Adrenal gland (tissue), 12 donors: ENCODE data around the gene SPINT1. TPM values are rescaled to one million over a fixed set of nuclear protein-coding genes. Genes with fewer than 3 reads are reported as not detected.

Source experiments
- DNase-seq, 7 donors: peaks; one replicate each; pipeline ENCODE4 v3.0.0-alpha.2; 2019 to 2020
- H3K27ac ChIP-seq, 5 donors: fragments of 200-600 bp; sonication (generic) in 4 of 5; 1 replicate in 3 of 5; 2 replicates in 2 of 5; pipeline versions ENCODE4 v1.5.1 to v1.8.0; 2016 to 2020; ENCODE audit warnings: mild to moderate bottlenecking in 1 of 5
- H3K27me3 ChIP-seq: fragments of 200-600 bp; 2 replicates; pipeline ENCODE4 v1.8.0; 2021
- H3K36me3 ChIP-seq, 2 donors: fragments of 200-600 bp; replicated peaks in 1 of 2; 1 replicate in 1 of 2; 2 replicates in 1 of 2; pipeline versions ENCODE4 v1.5.1 to v1.8.0; 2018 to 2022
- H3K4me1 ChIP-seq, 2 donors: fragments of 200-600 bp; replicated peaks in 1 of 2; 1 replicate in 1 of 2; 2 replicates in 1 of 2; pipeline versions ENCODE4 v1.5.1 to v1.8.0; 2018 to 2021
- H3K4me3 ChIP-seq, 4 donors: fragments of 200-600 bp; sonication (generic) in 3 of 4; one replicate each; pipeline ENCODE4 v1.5.1; 2016 to 2018
- H3K9me3 ChIP-seq, 3 donors: fragments of 200-600 bp; sonication (generic) in 1 of 3; replicated peaks in 1 of 3; 1 replicate in 2 of 3; 2 replicates in 1 of 3; pipeline versions ENCODE4 v1.5.1 to v1.8.0; 2016 to 2021
- POLR2A ChIP-seq, 2 donors: fragments of 450-650 bp; IDR thresholded peaks; one replicate each; pipeline ENCODE4 v1.6.1; 2017; ENCODE audit warnings: antibody characterized with exemption in 2 of 2, mild to moderate bottlenecking in 2 of 2, moderate library complexity in 1 of 2
- WGBS, 4 donors: extraction: QIAGEN DNeasy Blood & Tissue Kit in 2 of 4; methylation state at CpG; one replicate each; pipeline versions ENCODE4 v1.1.5 to v1.1.7; 2013 to 2017; 5-methylcytosine and 5-hydroxymethylcytosine counted together
- intact Hi-C, 2 donors: fragments of 100-400 bp; cut with DNase I; formaldehyde crosslinking; loops; one replicate each; pipeline versions ENCODE4 v1.14.1 to v1.15.0; 2022 to 2023
- polyA plus RNA-seq, 3 donors: library from polyadenylated mRNA; stranded (reverse); fragments of 200-250 nt in 2 of 3; fragments of 350-450 nt in 1 of 3; fragmentation: Illumina TruSeq in 1 of 3; extraction: RNeasy Lipid Tissue Mini Kit (QIAGEN cat#74804) in 1 of 3; gene quantifications; one replicate each; pipeline ENCODE4 v1.2.3, GENCODE V29; 2013 to 2014
- total RNA-seq, 9 donors: library from RNA; depleted of rRNA in 4 of 9; stranded (reverse); fragments of >200 nt in 4 of 9; fragments of 120-200 nt in 1 of 9; fragmentation: NEBNext Ultra II Directional in 1 of 9; extraction: Animal tissue kit (Norgen Biotek cat#: 25700) in 1 of 9; gene quantifications; one replicate each; pipeline versions ENCODE4 v1.1.0 to v1.2.4, GENCODE V29; 2013 to 2023
- TF ChIP-seq, protein P1 (sequence below), 6 experiments: fragments of 450-650 bp in 4 of 6; fragments of 200-600 bp in 2 of 6; sonication (generic) in 1 of 6; IDR thresholded peaks; 1 replicate in 5 of 6; 2 replicates in 1 of 6; pipeline versions ENCODE4 v1.5.1 to v1.8.0; 2016 to 2021; ENCODE audit warnings: antibody characterized with exemption in 6 of 6, mild to moderate bottlenecking in 2 of 6, moderate library complexity in 1 of 6
- donor health status: healthy with polysubstance abuse.
- donor health status: Bipolar disorder and iron deficiency.
- donor health status: DM: yes; HTN: yes; CAD: no.
- donor health status: DM: no; HTN: no; CAD: no.
- donor health status: DM: no; HTN: no; CAD: no.
- donor health status: DM: yes; HTN: yes; CAD: no.

Gene SPINT1
- total and polyA plus RNA-seq, 12 donors: 0.17 to 5.1 (median 1.2) TPM

- no peak overlapping the region for H3K4me3 ChIP-seq
- 79 to 85% (median 81%) methylated on average over 4 of the region's 4 CpGs for WGBS, 4 donors
- no peak overlapping the region for H3K27ac ChIP-seq
- H3K4me1 ChIP-seq: no peaks in the 10 kb centered on the region
- TF ChIP-seq, protein P1, sequence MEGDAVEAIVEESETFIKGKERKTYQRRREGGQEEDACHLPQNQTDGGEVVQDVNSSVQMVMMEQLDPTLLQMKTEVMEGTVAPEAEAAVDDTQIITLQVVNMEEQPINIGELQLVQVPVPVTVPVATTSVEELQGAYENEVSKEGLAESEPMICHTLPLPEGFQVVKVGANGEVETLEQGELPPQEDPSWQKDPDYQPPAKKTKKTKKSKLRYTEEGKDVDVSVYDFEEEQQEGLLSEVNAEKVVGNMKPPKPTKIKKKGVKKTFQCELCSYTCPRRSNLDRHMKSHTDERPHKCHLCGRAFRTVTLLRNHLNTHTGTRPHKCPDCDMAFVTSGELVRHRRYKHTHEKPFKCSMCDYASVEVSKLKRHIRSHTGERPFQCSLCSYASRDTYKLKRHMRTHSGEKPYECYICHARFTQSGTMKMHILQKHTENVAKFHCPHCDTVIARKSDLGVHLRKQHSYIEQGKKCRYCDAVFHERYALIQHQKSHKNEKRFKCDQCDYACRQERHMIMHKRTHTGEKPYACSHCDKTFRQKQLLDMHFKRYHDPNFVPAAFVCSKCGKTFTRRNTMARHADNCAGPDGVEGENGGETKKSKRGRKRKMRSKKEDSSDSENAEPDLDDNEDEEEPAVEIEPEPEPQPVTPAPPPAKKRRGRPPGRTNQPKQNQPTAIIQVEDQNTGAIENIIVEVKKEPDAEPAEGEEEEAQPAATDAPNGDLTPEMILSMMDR (IDR thresholded peaks at IDR 0.05): no peak
- TF ChIP-seq POLR2A (IDR thresholded peaks at IDR 0.05): no peak
- DNase-seq: no peak
- intact Hi-C loops: no loop called here
- H3K36me3 ChIP-seq: no peaks in the 10 kb centered on the region
- H3K27me3 ChIP-seq: no peaks in the 10 kb centered on the region
- no peaks in the 10 kb centered on the region for H3K9me3 ChIP-seq
These were observed 17.3 kb upstream of the SPINT1 start for GRCh38 chr15:40826423-40827075.

DNA sequence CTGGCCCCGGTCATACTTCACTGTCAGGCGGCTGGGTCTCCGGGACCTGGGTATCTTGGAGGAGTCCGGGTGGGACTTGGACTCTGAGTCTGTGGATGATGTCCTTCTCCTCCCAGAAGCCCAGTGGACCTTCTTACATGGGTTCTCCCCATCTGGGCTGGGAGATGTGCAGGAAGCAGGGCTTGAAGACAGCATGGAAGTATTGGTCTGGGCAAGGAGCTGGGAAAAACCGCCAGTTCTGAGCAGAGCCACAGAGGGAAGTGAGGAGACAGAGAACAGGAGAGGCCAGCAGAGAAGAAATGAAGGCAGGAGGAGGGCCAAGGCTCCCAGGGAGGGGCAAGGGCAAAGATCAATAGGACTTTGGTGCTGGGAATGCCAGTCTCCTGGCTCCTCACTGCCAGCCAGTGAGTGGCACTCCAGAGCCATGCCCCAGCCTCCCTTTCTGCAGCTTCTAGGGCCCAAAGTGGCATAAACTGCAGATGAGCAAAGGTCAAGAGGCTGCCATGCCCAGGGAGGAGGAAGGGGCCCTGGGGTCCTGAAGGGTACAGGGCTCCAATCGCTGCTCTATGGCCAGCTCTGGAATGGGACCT lies 15.3 kb upstream of the SPINT1 start, which contains the start of gene PPP1R14D:
PPP1R14D (minus strand) TSS at position 262 of the 590 bp plus-strand sequence; CDS start at position 195, 67 bp downstream.
- no peaks in the 10 kb centered on the region for H3K27me3 ChIP-seq
- no peak within 1 kb of the TSS for H3K4me3 ChIP-seq
- DNase-seq: no peak
- no peaks in the 10 kb centered on the region for H3K36me3 ChIP-seq
- H3K4me1 ChIP-seq: no peaks in the 10 kb centered on the region
- intact Hi-C loops: no loop called here
- no peak for TF ChIP-seq POLR2A (IDR thresholded peaks at IDR 0.05)
- TF ChIP-seq, protein P1 (IDR thresholded peaks at IDR 0.05): no peak
- 86 to 99% (median 93%) methylated on average over 2 to 6 of the region's 6 CpGs for WGBS, 4 donors
- no peak within 1 kb of the TSS for H3K27ac ChIP-seq
- H3K9me3 ChIP-seq: no peaks in the 10 kb centered on the region

DNA sequence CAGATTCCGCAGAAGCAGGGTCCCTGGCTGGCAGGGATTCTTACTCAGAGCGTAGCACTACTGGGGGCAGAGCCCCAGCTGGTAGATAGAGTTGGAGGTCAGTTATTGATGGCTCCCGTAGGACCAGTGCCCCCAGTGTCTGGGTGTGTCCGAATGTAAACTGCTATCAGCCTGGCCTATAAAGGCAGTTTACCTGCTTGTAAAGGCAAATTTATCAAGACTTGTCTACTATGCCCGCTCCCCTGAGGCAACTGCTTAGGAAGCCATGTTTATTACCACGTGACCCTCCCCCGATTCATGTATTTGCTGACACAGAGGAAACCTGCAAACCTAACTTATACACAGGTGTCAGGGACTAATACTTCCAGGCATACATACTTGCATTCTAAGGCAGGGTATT lies 14.7 kb upstream of the SPINT1 start:
- intact Hi-C loops: no loop called here
- H3K27me3 ChIP-seq: no peaks in the 10 kb centered on the region

GRCh38 chr15:40830884-40831283 lies 13.0 kb upstream of the SPINT1 start:
- TF ChIP-seq, protein P1 (IDR thresholded peaks at IDR 0.05): no peak
- TF ChIP-seq POLR2A (IDR thresholded peaks at IDR 0.05): no peak
- WGBS, 4 donors: 60 to 82% (median 68%) methylated on average over 2 of the region's 2 CpGs
- intact Hi-C loops: no loop called here

More for the DNA sequence above, 14.7 kb upstream of the SPINT1 start:
- Histone ChIP-seq H3K4me3 (no peak overlapping the region), H3K9me3 (no peaks in the 10 kb centered on the region), H3K36me3 (no peaks in the 10 kb centered on the region), H3K4me1 (no peaks in the 10 kb centered on the region), H3K27ac (no peak overlapping the region)
- TF ChIP-seq, protein P1 (IDR thresholded peaks at IDR 0.05): no peak
- no peak for TF ChIP-seq POLR2A (IDR thresholded peaks at IDR 0.05)
- WGBS, 4 donors: 78 to 83% (median 81%) methylated on average over 6 to 7 of the region's 7 CpGs
- DNase-seq: no peak

More at GRCh38 chr15:40830884-40831283, 13.0 kb upstream of the SPINT1 start:
- no peaks in the 10 kb centered on the region for H3K27me3 ChIP-seq
- H3K4me1 ChIP-seq: no peaks in the 10 kb centered on the region
- H3K4me3 ChIP-seq: no peak overlapping the region
- no peaks in the 10 kb centered on the region for H3K36me3 ChIP-seq
- H3K9me3 ChIP-seq: no peaks in the 10 kb centered on the region
- H3K27ac ChIP-seq: no peak overlapping the region
- no peak for DNase-seq
